Stimulated activated CD8-positive, alpha-beta memory T cell treated with anti-CD3 and anti-CD28 coated beads, Interleukin-7, amount 100 ng/mL, for 48 hours (primary cell): Measurements from ENCODE around the gene RIMS1.

Experiments
- DNase-seq, 2 donors: peaks; one replicate each; pipeline ENCODE4 v3.0.0-alpha.2; 2020; ENCODE audit warnings: low read depth in 1 of 2; ENCODE audit errors: extremely low read depth in 1 of 2

RIMS1 gene

GRCh38 chr6:72406517-72406916 lies 520.2 kb downstream of the RIMS1 start:
- DNase-seq, result no peak

DNA sequence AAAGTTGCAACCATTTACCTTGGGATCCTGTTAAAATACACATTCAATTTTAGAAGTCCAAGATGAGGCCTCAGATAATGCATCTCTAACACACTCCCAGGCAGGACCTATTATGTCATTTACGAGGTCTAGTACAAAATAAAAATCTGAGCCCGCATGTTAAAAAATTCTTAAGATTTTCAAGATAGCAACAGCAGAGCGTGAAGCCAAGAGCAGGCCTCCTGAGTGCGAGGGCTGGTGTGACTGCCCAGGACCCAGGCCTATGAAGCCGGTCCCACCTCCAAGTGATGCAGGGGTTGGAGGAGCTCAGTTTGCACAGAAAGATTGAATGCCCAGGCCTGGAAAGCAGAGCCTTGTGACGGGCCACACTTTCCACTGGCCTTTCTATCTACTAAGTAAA lies 524.4 kb downstream of the RIMS1 start:
- no peak for DNase-seq

GRCh38 chr6:72411872-72412708 lies 525.7 kb downstream of the RIMS1 start:
- DNase-seq, result peak; percentile 38 to 39

DNA sequence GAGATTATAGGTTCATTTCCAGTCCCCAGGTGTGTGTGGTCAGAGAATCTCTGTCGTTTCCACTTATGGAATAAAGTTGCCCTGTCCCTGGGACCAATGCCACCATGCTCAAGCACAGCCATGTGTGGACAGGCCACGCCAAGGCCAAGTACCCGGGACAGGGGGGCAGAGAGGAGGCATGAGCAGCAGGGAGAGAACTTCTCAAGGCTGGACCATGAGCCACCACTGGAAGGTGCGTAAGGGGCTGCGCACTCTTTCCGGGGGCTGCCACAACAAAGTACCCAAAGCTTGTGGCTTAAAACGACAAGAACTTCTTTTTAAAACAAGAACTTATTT lies 526.3 kb downstream of the RIMS1 start:
- DNase-seq, result no peak

GRCh38 chr6:72413884-72414283 lies 527.5 kb downstream of the RIMS1 start:
- no peak for DNase-seq

- DNase-seq, result no peak
Observed at GRCh38 chr6:72414657-72415056, 528.3 kb downstream of the RIMS1 start.

DNA sequence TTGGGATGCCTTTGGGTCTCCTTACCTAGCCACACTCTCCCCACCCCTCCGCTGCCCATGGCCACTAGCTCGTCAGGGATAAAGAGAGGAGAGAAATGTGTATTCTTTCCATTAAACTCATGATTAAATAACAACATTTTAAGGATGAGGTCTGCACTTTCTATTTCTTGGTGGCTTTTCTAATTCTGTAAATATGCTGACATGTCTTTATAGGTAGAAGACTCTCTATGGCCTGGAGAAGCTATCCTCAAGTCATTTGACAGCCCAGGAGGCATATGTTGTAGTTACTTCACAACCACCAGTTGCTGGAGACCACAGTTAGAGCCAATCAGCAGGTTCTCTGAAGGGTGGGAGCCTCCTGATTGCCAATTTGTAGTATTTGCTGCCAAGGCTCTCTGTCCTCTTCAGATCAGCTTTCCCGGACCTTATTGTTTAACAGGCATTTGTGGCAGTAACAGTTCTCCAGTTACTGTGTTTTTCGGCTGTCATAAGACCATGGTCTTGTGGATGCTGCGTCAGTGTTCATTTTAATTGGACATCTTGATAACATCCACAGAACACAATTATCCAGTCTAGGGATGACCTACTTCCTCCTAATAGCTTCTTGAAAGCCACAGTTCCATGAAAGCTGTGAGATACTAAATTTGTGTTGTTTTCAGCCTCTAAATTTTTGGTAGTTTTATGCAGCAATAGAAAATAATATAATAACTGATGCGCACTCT lies 530.6 kb downstream of the RIMS1 start:
- DNase-seq, result no peak

- no peak for DNase-seq
Observed at GRCh38 chr6:72417759-72418158, 531.4 kb downstream of the RIMS1 start.

GRCh38 chr6:72418495-72418894 lies 532.1 kb downstream of the RIMS1 start:
- DNase-seq, result no peak

DNA sequence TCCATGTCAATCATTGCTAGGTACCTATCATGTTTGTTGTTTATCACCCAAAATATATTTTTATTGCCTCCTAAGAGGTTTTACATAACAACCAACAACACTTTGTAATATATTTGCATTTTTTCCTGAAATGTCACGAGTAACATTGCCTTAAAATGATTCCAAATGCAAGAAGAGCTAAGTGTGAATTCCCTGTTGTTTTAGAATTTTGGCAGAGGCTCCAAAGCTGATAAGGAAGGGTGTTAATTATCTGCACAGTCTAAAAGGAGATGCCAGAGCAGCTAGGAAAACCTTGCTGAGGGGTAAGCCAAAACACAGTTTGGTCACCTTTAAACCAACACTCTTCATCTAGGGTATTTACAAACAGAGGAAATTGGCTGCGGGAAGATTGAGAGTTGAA lies 533.6 kb downstream of the RIMS1 start:
- DNase-seq, result no peak

DNA sequence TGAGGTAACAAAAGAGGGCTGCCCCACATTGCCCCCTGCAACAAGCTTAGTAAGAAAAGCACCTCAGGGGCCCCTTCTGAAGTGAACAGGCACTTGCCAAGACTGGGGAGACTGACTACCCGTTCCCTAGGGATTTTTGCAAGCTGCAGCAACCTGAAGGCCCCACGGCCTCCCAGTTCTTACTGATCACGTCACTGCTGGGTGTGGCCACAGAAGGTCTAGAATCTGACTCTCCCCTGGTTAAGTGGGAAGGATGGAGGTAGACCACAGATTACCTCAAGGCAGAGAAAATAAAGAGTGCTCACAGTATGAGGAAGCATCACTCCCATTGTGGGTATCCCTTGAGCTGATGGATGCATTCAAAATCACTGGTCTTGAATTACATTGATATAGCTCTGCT lies 534.1 kb downstream of the RIMS1 start:
- no peak for DNase-seq

DNA sequence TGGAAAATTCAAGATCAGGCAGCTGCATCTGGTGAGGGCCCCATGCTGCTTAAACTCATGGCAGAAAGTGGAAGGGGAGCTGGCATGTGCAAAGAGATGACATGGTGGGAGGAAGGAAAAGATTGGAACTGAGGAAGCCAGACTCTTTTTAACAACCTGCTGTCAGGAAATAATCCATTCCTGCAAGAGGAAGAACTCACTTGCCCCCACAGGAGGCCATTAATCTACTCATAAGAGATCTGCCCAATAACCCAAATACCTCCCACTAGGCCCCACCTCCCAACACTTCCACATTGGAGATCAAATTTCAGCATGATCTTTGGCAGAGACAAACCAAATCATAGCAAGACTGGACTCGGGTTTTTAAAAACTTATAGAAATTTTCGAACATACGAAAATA lies 535.0 kb downstream of the RIMS1 start:
- DNase-seq, result no peak

GRCh38 chr6:72422171-72422570 lies 535.8 kb downstream of the RIMS1 start:
- no peak for DNase-seq

- no peak for DNase-seq
Observed at GRCh38 chr6:72424476-72424875, 538.1 kb downstream of the RIMS1 start.

- no peak for DNase-seq
Observed at GRCh38 chr6:72425003-72425681, 538.8 kb downstream of the RIMS1 start.

- DNase-seq, result no peak
Observed at GRCh38 chr6:72440611-72441010, 554.3 kb downstream of the RIMS1 start.

- no peak for DNase-seq
Observed at GRCh38 chr6:72446430-72446829, 560.1 kb downstream of the RIMS1 start.
